CD4-positive, CD25-positive, alpha-beta regulatory T cell (primary cell): ENCODE data around the gene DIP2B. TPM values are rescaled to one million over a fixed set of nuclear protein-coding genes. Genes with fewer than 3 reads are reported as not detected.
A peak's percentile ranks its signal among the peaks of the same experiment; 100 is the strongest.

Source experiments
- ATAC-seq, 2 donors: fragments of 150-1000 bp; cut with Tn5 transposase; one replicate each; pipeline ENCODE4 v1.10.0; 2021; ENCODE audit warnings: low read depth in 2 of 2, moderate number of reproducible peaks in 2 of 2, moderate library complexity in 1 of 2
- DNase-seq, 3 donors: peaks; one replicate each; pipeline versions ENCODE4 v3.0.0 to v3.0.0-alpha.2; 2012 to 2022; ENCODE audit warnings: mixed read lengths in 1 of 3
- H3K27ac ChIP-seq: one replicate; pipeline ENCODE4 v1.7.0; 2013; ENCODE audit warnings: mild to moderate bottlenecking, low read length; ENCODE audit not compliant: insufficient read depth, poor library complexity, severe bottlenecking
- H3K27me3 ChIP-seq: one replicate; pipeline ENCODE4 v1.7.0; 2013; ENCODE audit warnings: low read length; ENCODE audit not compliant: control insufficient read depth, insufficient read depth
- H3K36me3 ChIP-seq: one replicate; pipeline ENCODE4 v1.7.0; 2013; ENCODE audit warnings: mild to moderate bottlenecking, low read length, moderate library complexity; ENCODE audit not compliant: control insufficient read depth, insufficient read depth
- H3K4me1 ChIP-seq: 2 replicates; pipeline ENCODE4 v1.7.0; 2013; ENCODE audit warnings: mild to moderate bottlenecking, low read length; ENCODE audit not compliant: insufficient read depth, control insufficient read depth, poor library complexity, severe bottlenecking
- H3K4me3 ChIP-seq: one replicate; pipeline ENCODE4 v1.7.0; 2013; ENCODE audit warnings: low read depth, mild to moderate bottlenecking, low read length, moderate library complexity
- H3K9me3 ChIP-seq, 2 experiments: 1 replicate in 1 of 2; 2 replicates in 1 of 2; pipeline ENCODE4 v1.7.0; 2013; ENCODE audit warnings: low read length in 2 of 2, mild to moderate bottlenecking in 1 of 2, moderate library complexity in 1 of 2; ENCODE audit not compliant: control insufficient read depth in 2 of 2
- H3K27ac Mint-ChIP-seq, 3 donors: one replicate each; pipeline ENCODE4 v1.8.0; 2020 to 2022; ENCODE audit warnings: mild to moderate bottlenecking in 3 of 3, mixed read lengths in 3 of 3, moderate library complexity in 2 of 3
- H3K27me3 Mint-ChIP-seq: one replicate; pipeline ENCODE4 v1.8.0; 2022; ENCODE audit warnings: mild to moderate bottlenecking, mixed read lengths
- H3K36me3 Mint-ChIP-seq: one replicate; pipeline ENCODE4 v1.8.0; 2020; ENCODE audit warnings: mixed read lengths
- H3K4me1 Mint-ChIP-seq, 4 donors: one replicate each; pipeline ENCODE4 v1.8.0; 2020 to 2022; ENCODE audit warnings: mixed read lengths in 4 of 4, mild to moderate bottlenecking in 1 of 4
- H3K4me3 Mint-ChIP-seq, 4 donors: one replicate each; pipeline ENCODE4 v1.8.0; 2020 to 2022; ENCODE audit warnings: mild to moderate bottlenecking in 4 of 4, mixed read lengths in 4 of 4, moderate library complexity in 3 of 4
- H3K9me3 Mint-ChIP-seq, 7 donors: one replicate each; pipeline ENCODE4 v1.8.0; 2020 to 2022; ENCODE audit warnings: mixed read lengths in 7 of 7, mild to moderate bottlenecking in 3 of 7, moderate library complexity in 2 of 7
- polyA plus RNA-seq, 4 donors: library from polyadenylated mRNA; unstranded; fragments of 300-500 nt; fragmentation: Illumina TruSeq; gene quantifications; one replicate each; pipeline ENCODE4 v1.2.3, GENCODE V29; 2021
- total RNA-seq: library from RNA; stranded (reverse); gene quantifications from one replicate; pipeline ENCODE4 v1.2.3, GENCODE V29; 2022

The DIP2B gene
- total and polyA plus RNA-seq, 5 donors from 2014 or later: 12.2 to 47.5 (median 15.2) TPM

- Histone ChIP-seq H3K4me1 (no peaks in the 10 kb centered on the region), H3K36me3 (peaks cover 83% of the 10 kb centered on the region), H3K4me3 (no peak overlapping the region), H3K9me3 (no peaks in the 10 kb centered on the region), H3K27me3 (no peaks in the 10 kb centered on the region), H3K27ac (no peak overlapping the region)
- ATAC-seq (no peak), DNase-seq (no peak)
- H3K9me3 Mint-ChIP-seq: no peaks in the 10 kb centered on the region
- peaks cover 39% of the 10 kb centered on the region for H3K36me3 Mint-ChIP-seq
- no peaks in the 10 kb centered on the region for H3K4me1 Mint-ChIP-seq
- no peak overlapping the region for H3K4me3 Mint-ChIP-seq
- no peaks in the 10 kb centered on the region for H3K27me3 Mint-ChIP-seq
- H3K27ac Mint-ChIP-seq: peak overlapping the region in 2 of 3 donors; percentile 64 to 81
Observed at GRCh38 chr12:50707396-50707795, 202.6 kb downstream of the DIP2B start.

GRCh38 chr12:50708631-50709030 is 203.8 kb downstream of the DIP2B start:
- H3K27ac ChIP-seq: no peak overlapping the region
- no peaks in the 10 kb centered on the region for H3K4me1 Mint-ChIP-seq
- no peak overlapping the region for H3K4me3 Mint-ChIP-seq
- H3K27ac Mint-ChIP-seq: peak overlapping the region in 1 of 3 donors; percentile 64
- no peaks in the 10 kb centered on the region for H3K27me3 Mint-ChIP-seq
- DNase-seq: no peak
- H3K9me3 ChIP-seq: no peaks in the 10 kb centered on the region
- H3K4me3 ChIP-seq: no peak overlapping the region
- H3K27me3 ChIP-seq: no peaks in the 10 kb centered on the region
- H3K36me3 Mint-ChIP-seq: peaks cover 43% of the 10 kb centered on the region
- H3K4me1 ChIP-seq: no peaks in the 10 kb centered on the region
- H3K9me3 Mint-ChIP-seq: no peaks in the 10 kb centered on the region
- peaks cover 83% of the 10 kb centered on the region for H3K36me3 ChIP-seq
- no peak for ATAC-seq

GRCh38 chr12:50711121-50711520 is 206.3 kb downstream of the DIP2B start:
- no peak overlapping the region for H3K4me3 ChIP-seq
- H3K36me3 Mint-ChIP-seq: peaks cover 49% of the 10 kb centered on the region
- DNase-seq: no peak
- H3K4me1 Mint-ChIP-seq: no peaks in the 10 kb centered on the region
- no peak overlapping the region for H3K27ac Mint-ChIP-seq
- no peaks in the 10 kb centered on the region for H3K4me1 ChIP-seq
- no peak overlapping the region for H3K4me3 Mint-ChIP-seq
- H3K27me3 ChIP-seq: no peaks in the 10 kb centered on the region
- H3K9me3 Mint-ChIP-seq: no peaks in the 10 kb centered on the region
- no peak overlapping the region for H3K27ac ChIP-seq
- no peak for ATAC-seq
- H3K27me3 Mint-ChIP-seq: no peaks in the 10 kb centered on the region
- peaks cover 84% of the 10 kb centered on the region for H3K36me3 ChIP-seq
- H3K9me3 ChIP-seq: no peaks in the 10 kb centered on the region

GRCh38 chr12:50715174-50715573 is 210.4 kb downstream of the DIP2B start:
- Histone ChIP-seq H3K27me3 (no peaks in the 10 kb centered on the region), H3K4me3 (no peak overlapping the region), H3K36me3 (peaks cover 64% of the 10 kb centered on the region), H3K27ac (no peak overlapping the region), H3K4me1 (no peaks in the 10 kb centered on the region), H3K9me3 (no peaks in the 10 kb centered on the region)
- H3K27ac Mint-ChIP-seq: peak overlapping the region in 2 of 3 donors; percentile 17 to 18
- H3K9me3 Mint-ChIP-seq: no peaks in the 10 kb centered on the region
- no peak overlapping the region for H3K4me3 Mint-ChIP-seq
- DNase-seq: no peak
- H3K4me1 Mint-ChIP-seq: no peaks in the 10 kb centered on the region
- no peaks in the 10 kb centered on the region for H3K27me3 Mint-ChIP-seq
- ATAC-seq: no peak
- peaks cover 46% of the 10 kb centered on the region for H3K36me3 Mint-ChIP-seq

GRCh38 chr12:50718760-50719159 is 214.0 kb downstream of the DIP2B start:
- peaks cover 59% of the 10 kb centered on the region for H3K36me3 Mint-ChIP-seq
- Histone ChIP-seq H3K9me3 (no peaks in the 10 kb centered on the region), H3K36me3 (peaks cover 74% of the 10 kb centered on the region), H3K27ac (no peak overlapping the region), H3K4me1 (no peaks in the 10 kb centered on the region), H3K4me3 (no peak overlapping the region), H3K27me3 (no peaks in the 10 kb centered on the region)
- H3K27ac Mint-ChIP-seq: no peak overlapping the region
- no peaks in the 10 kb centered on the region for H3K9me3 Mint-ChIP-seq
- DNase-seq (no peak), ATAC-seq (no peak)
- H3K4me3 Mint-ChIP-seq: no peak overlapping the region
- no peaks in the 10 kb centered on the region for H3K27me3 Mint-ChIP-seq
- H3K4me1 Mint-ChIP-seq: peaks cover 0 to 6% (median 0%) of the 10 kb centered on the region in 4 donors

- Mint-ChIP-seq H3K4me1 (peaks cover 0 to 6% (median under 1%) of the 10 kb centered on the region in 4 donors), H3K36me3 (peaks cover 62% of the 10 kb centered on the region), H3K27me3 (no peaks in the 10 kb centered on the region), H3K9me3 (no peaks in the 10 kb centered on the region), H3K4me3 (no peak overlapping the region), H3K27ac (no peak overlapping the region)
- no peak overlapping the region for H3K4me3 ChIP-seq
- no peaks in the 10 kb centered on the region for H3K4me1 ChIP-seq
- no peaks in the 10 kb centered on the region for H3K9me3 ChIP-seq
- no peaks in the 10 kb centered on the region for H3K27me3 ChIP-seq
- peaks cover 75% of the 10 kb centered on the region for H3K36me3 ChIP-seq
- ATAC-seq: no peak
- H3K27ac ChIP-seq: no peak overlapping the region
- no peak for DNase-seq
Observed at GRCh38 chr12:50720085-50720484, 215.3 kb downstream of the DIP2B start.

GRCh38 chr12:50720501-50720900 is 215.7 kb downstream of the DIP2B start:
- H3K27ac ChIP-seq: no peak overlapping the region
- Mint-ChIP-seq H3K4me3 (no peak overlapping the region), H3K4me1 (peaks cover 0 to 6% (median 2%) of the 10 kb centered on the region in 4 donors), H3K27ac (no peak overlapping the region), H3K36me3 (peaks cover 62% of the 10 kb centered on the region), H3K9me3 (no peaks in the 10 kb centered on the region), H3K27me3 (no peaks in the 10 kb centered on the region)
- H3K4me3 ChIP-seq: no peak overlapping the region
- peaks cover 75% of the 10 kb centered on the region for H3K36me3 ChIP-seq
- H3K27me3 ChIP-seq: no peaks in the 10 kb centered on the region
- no peaks in the 10 kb centered on the region for H3K4me1 ChIP-seq
- no peak for ATAC-seq
- H3K9me3 ChIP-seq: no peaks in the 10 kb centered on the region
- DNase-seq: no peak

- Histone ChIP-seq H3K27ac (no peak overlapping the region), H3K27me3 (no peaks in the 10 kb centered on the region), H3K9me3 (no peaks in the 10 kb centered on the region), H3K4me1 (no peaks in the 10 kb centered on the region), H3K4me3 (no peak overlapping the region), H3K36me3 (peaks cover 89% of the 10 kb centered on the region)
- H3K9me3 Mint-ChIP-seq: no peaks in the 10 kb centered on the region
- no peak overlapping the region for H3K4me3 Mint-ChIP-seq
- peaks cover 0 to 6% (median 2%) of the 10 kb centered on the region in 4 donors for H3K4me1 Mint-ChIP-seq
- no peak for DNase-seq
- no peaks in the 10 kb centered on the region for H3K27me3 Mint-ChIP-seq
- no peak for ATAC-seq
- H3K27ac Mint-ChIP-seq: no peak overlapping the region
- H3K36me3 Mint-ChIP-seq: peaks cover 70% of the 10 kb centered on the region
Observed at GRCh38 chr12:50723865-50724264, 219.1 kb downstream of the DIP2B start.
